Trophoblast cell (in vitro differentiated cells and primary cell): ENCODE results near the gene ZNF570.

ENCODE experiments used
- DNase-seq, 2 donors: peaks; one replicate each; pipeline ENCODE4 v3.0.0-alpha.2; 2016
- H2AFZ ChIP-seq: 2 replicates; pipeline ENCODE4 v1.6.1; 2013; ENCODE audit warnings: low read length, moderate library complexity, mild to moderate bottlenecking; ENCODE audit not compliant: insufficient read depth, poor library complexity
- H2AK5ac ChIP-seq: 2 replicates; pipeline ENCODE4 v1.6.1; 2013; ENCODE audit warnings: mild to moderate bottlenecking, low read length
- H2BK120ac ChIP-seq: 2 replicates; pipeline ENCODE4 v1.6.1; 2013; ENCODE audit warnings: low read length, mild to moderate bottlenecking, moderate library complexity; ENCODE audit not compliant: insufficient read depth, poor library complexity
- H2BK12ac ChIP-seq: 2 replicates; pipeline ENCODE4 v1.6.1; 2013; ENCODE audit warnings: mild to moderate bottlenecking, low read length, moderate library complexity
- H2BK5ac ChIP-seq: 2 replicates; pipeline ENCODE4 v1.6.1; 2013; ENCODE audit warnings: low read length, low read depth, moderate library complexity, mild to moderate bottlenecking; ENCODE audit not compliant: poor library complexity
- H3K14ac ChIP-seq: 2 replicates; pipeline ENCODE4 v1.6.1; 2013; ENCODE audit warnings: mild to moderate bottlenecking, low read length
- H3K18ac ChIP-seq: 2 replicates; pipeline ENCODE4 v1.6.1; 2013; ENCODE audit warnings: mild to moderate bottlenecking, low read length
- H3K23ac ChIP-seq: 2 replicates; pipeline ENCODE4 v1.6.1; 2013; ENCODE audit warnings: low read length
- H3K27ac ChIP-seq: 2 replicates; pipeline ENCODE4 v1.5.1; 2013; ENCODE audit warnings: low read depth, mild to moderate bottlenecking, inconsistent platforms, low read length, moderate library complexity
- H3K27me3 ChIP-seq: 2 replicates; pipeline ENCODE4 v1.6.1; 2013; ENCODE audit warnings: inconsistent platforms, mild to moderate bottlenecking, low read length, moderate library complexity; ENCODE audit not compliant: insufficient read depth
- H3K36me3 ChIP-seq, 2 experiments: 1 replicate in 1 of 2; 2 replicates in 1 of 2; pipeline ENCODE4 v1.6.1; 2013; ENCODE audit warnings: low read length in 2 of 2, mild to moderate bottlenecking in 2 of 2, moderate library complexity in 1 of 2; ENCODE audit not compliant: insufficient read depth in 2 of 2, control insufficient read depth in 1 of 2
- H3K4ac ChIP-seq: 2 replicates; pipeline ENCODE4 v1.6.1; 2013; ENCODE audit warnings: low read depth, mild to moderate bottlenecking, low read length, moderate library complexity
- H3K4me1 ChIP-seq, 2 experiments: 1 replicate in 1 of 2; 2 replicates in 1 of 2; pipeline ENCODE4 v1.6.1; 2013; ENCODE audit warnings: low read length in 2 of 2, mild to moderate bottlenecking in 2 of 2, moderate library complexity in 1 of 2; ENCODE audit not compliant: insufficient read depth in 2 of 2, control insufficient read depth in 1 of 2
- H3K4me2 ChIP-seq: 2 replicates; pipeline ENCODE4 v1.6.1; 2013; ENCODE audit warnings: inconsistent platforms, mild to moderate bottlenecking, low read length, moderate library complexity
- H3K4me3 ChIP-seq: 2 replicates; pipeline ENCODE4 v1.5.1; 2013; ENCODE audit warnings: mild to moderate bottlenecking, low read depth, low read length, inconsistent platforms
- H3K79me1 ChIP-seq: one replicate; pipeline ENCODE4 v1.6.1; 2013; ENCODE audit warnings: low read length
- H3K79me2 ChIP-seq: 2 replicates; pipeline ENCODE4 v1.6.1; 2013; ENCODE audit warnings: low read length, mild to moderate bottlenecking; ENCODE audit not compliant: control insufficient read depth, insufficient read depth, poor library complexity
- H3K9ac ChIP-seq: 2 replicates; pipeline ENCODE4 v1.6.1; 2013; ENCODE audit warnings: mild to moderate bottlenecking, low read length
- H3K9me3 ChIP-seq: 2 replicates; pipeline ENCODE4 v1.6.1; 2013; ENCODE audit warnings: low read depth, mild to moderate bottlenecking, control low read depth, inconsistent platforms, low read length; ENCODE audit not compliant: insufficient read depth
- H4K12ac ChIP-seq: 2 replicates; pipeline ENCODE4 v1.6.1; 2013; ENCODE audit warnings: low read depth, mild to moderate bottlenecking, low read length, moderate library complexity
- H4K8ac ChIP-seq: 2 replicates; pipeline ENCODE4 v1.6.1; 2013; ENCODE audit warnings: low read depth, mild to moderate bottlenecking, low read length, moderate library complexity
- H4K91ac ChIP-seq: one replicate; pipeline ENCODE4 v1.6.1; 2013; ENCODE audit warnings: low read depth, mild to moderate bottlenecking, low read length, moderate library complexity
- WGBS: extraction: QIAGEN DNeasy Blood & Tissue Kit; methylation state at CpG from one replicate; pipeline ENCODE4 v1.1.7; 2013; ENCODE audit warnings: missing lambda C conversion rate; ENCODE audit not compliant: insufficient read length, insufficient coverage; ENCODE audit errors: extremely low coverage; 5-methylcytosine and 5-hydroxymethylcytosine counted together

Gene ZNF570

DNA sequence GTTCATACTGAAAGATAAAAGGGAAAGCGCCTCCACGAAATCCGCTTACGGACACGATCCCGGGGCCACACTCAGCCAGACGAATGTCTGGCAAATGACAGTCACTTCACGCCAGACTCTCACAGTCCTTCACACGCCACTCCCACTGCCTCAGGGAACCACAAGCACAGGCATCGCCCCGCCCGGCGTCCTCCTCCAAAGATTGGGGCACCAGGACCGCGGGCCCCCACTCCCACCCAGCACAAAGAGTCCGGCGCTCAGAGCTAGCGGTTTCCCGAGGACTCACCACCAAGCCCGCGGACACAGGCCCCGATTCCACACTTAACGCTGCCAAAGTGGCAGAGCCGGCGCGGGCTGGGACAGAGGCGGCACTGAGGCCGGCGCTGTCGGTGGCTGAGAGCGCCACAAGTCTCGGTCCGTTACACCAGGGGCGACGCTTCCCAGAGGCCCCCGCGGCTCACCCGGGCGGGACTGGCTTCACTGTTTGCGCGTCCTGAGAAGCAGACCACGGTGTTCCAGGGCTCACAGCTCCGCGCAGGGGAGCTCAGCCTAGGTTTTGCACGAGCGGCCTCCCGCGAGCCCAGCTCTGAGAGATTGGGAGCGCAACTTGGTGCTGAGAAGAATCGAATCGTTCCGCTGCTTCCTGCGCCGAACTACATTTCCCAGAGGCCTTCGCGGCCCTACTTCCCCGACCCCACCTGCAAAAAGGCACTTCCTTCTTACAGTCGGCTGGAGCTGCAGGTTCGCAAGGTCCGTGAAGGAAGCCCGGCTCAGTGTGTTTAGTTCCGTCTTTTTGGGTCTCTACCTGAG lies 2.2 kb upstream of the ZNF570 start, which contains the start of gene ZNF569:
ZNF569 (minus strand) TSS at position 647 of the 810 bp plus-strand sequence. CDS start 22,523 bp downstream, outside the sequence.
- Histone ChIP-seq H3K14ac (peak within 1 kb of the TSS; percentile 67), H2AK5ac (no peak within 1 kb of the TSS), H3K36me3 (peaks cover 2 to 9% of the 10 kb centered on the region in 2 experiments), H4K8ac (peak within 1 kb of the TSS; percentile 95), H3K9me3 (no peaks in the 10 kb centered on the region), H3K27ac (peak within 1 kb of the TSS; percentile 82), H3K4me2 (peak within 1 kb of the TSS; percentile 79), H3K9ac (peak within 1 kb of the TSS; percentile 73), H2BK120ac (peak within 1 kb of the TSS; percentile 75), H4K12ac (peak within 1 kb of the TSS; percentile 82), H3K79me2 (peaks cover 11% of the 10 kb centered on the region), H3K4me1 (peaks cover 0 to 6% of the 10 kb centered on the region in 2 experiments), H4K91ac (peak within 1 kb of the TSS; percentile 75), H3K23ac (no peak within 1 kb of the TSS), H3K79me1 (peaks cover 13% of the 10 kb centered on the region), H2BK5ac (peak within 1 kb of the TSS; percentile 71), H3K18ac (peak within 1 kb of the TSS; percentile 62), H3K4ac (peak within 1 kb of the TSS; percentile 51), H3K4me3 (peak within 1 kb of the TSS; percentile 83), H2BK12ac (no peak within 1 kb of the TSS), H2AFZ (peak within 1 kb of the TSS; percentile 97), H3K27me3 (no peaks in the 10 kb centered on the region)
- peak; percentile 92 to 94 for DNase-seq
- no CpG with 5 or more reads among the region's 62 CpGs for WGBS

GRCh38 chr19:37467608-37468090 lies 1.5 kb upstream of the ZNF570 start:
- Histone ChIP-seq H4K8ac (peak overlapping the region; percentile 90), H3K4me3 (peak overlapping the region; percentile 10), H3K18ac (no peak overlapping the region), H3K14ac (peak overlapping the region; percentile 47), H3K4ac (peak overlapping the region; percentile 25), H3K9ac (peak overlapping the region; percentile 9), H3K27me3 (no peaks in the 10 kb centered on the region), H3K79me1 (peaks cover 13% of the 10 kb centered on the region), H3K9me3 (no peaks in the 10 kb centered on the region), H3K4me2 (peak overlapping the region; percentile 79), H3K23ac (no peak overlapping the region), H4K12ac (peak overlapping the region; percentile 78), H2BK5ac (no peak overlapping the region), H4K91ac (no peak overlapping the region), H2AFZ (peak overlapping the region; percentile 73), H3K79me2 (peaks cover 11% of the 10 kb centered on the region), H3K27ac (no peak overlapping the region), H2BK12ac (no peak overlapping the region), H2BK120ac (no peak overlapping the region), H2AK5ac (no peak overlapping the region), H3K36me3 (peaks cover 2 to 9% of the 10 kb centered on the region in 2 experiments), H3K4me1 (peaks cover 0 to 6% of the 10 kb centered on the region in 2 experiments)
- no peak for DNase-seq
- WGBS, result no CpG with 5 or more reads among the region's 18 CpGs

DNA sequence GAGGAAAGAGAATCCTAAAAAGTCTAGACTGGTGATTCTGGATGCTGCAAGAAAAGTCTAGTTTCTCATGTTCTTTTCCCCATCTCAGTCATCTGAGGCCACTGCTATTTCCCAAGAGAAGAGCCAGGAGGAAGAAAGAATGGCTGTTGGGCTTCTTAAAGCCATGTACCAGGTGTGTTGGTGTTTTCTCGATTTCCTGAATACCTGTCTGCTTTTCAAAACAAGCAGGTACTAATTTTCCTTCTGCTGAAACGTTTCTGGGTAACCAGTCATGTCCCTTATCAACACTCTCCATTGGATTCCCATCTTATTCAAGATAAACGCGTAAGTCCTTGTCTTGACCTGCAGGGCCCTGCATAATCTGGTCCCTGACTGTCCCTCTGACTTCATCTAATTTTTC lies 1.1 kb downstream of the ZNF570 start:
- Histone ChIP-seq H4K12ac (no peak overlapping the region), H3K79me1 (peaks cover 13% of the 10 kb centered on the region)

DNA sequence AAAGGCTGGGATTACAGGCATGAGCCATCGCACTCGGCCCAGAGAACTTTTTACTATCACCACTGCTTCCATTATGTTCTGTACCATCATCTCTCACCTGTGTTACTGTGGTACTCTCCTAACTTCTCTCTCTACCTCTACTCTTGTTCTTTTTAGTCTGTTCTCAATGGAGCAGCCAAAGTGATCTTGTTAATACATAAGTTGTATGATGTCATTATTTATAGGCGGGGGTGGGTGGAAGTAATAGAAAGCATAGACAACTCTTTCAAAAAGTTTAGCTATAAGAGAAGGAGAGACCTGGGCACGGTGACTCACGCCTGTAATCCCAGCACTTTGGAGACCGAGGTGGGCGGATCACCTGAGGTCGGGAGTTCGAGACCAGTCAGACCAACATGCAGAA lies 3.0 kb downstream of the ZNF570 start:
- Histone ChIP-seq H2AFZ (no peak overlapping the region), H3K9ac (no peak overlapping the region), H3K79me2 (peaks cover 7% of the 10 kb centered on the region), H3K27ac (no peak overlapping the region), H3K27me3 (no peaks in the 10 kb centered on the region), H3K4me2 (no peak overlapping the region), H3K4me3 (no peak overlapping the region), H3K79me1 (peaks cover 6% of the 10 kb centered on the region), H3K18ac (no peak overlapping the region), H2BK120ac (no peak overlapping the region), H2BK12ac (no peak overlapping the region), H2BK5ac (no peak overlapping the region), H3K23ac (no peak overlapping the region), H3K4me1 (peaks cover 0 to 6% of the 10 kb centered on the region in 2 experiments), H3K36me3 (peaks cover 9 to 13% of the 10 kb centered on the region in 2 experiments), H4K8ac (no peak overlapping the region), H4K91ac (no peak overlapping the region), H3K14ac (no peak overlapping the region), H3K4ac (no peak overlapping the region), H2AK5ac (no peak overlapping the region), H4K12ac (no peak overlapping the region), H3K9me3 (peaks cover 3% of the 10 kb centered on the region)
- DNase-seq, result no peak
- WGBS, result no CpG with 5 or more reads among the region's 9 CpGs

More for the DNA sequence above, 1.1 kb downstream of the ZNF570 start:
- H3K18ac ChIP-seq, result no peak overlapping the region
- peaks cover 11% of the 10 kb centered on the region for H3K79me2 ChIP-seq
- no peak overlapping the region for H3K9ac ChIP-seq
- H2BK5ac ChIP-seq, result no peak overlapping the region
- no peaks in the 10 kb centered on the region for H3K9me3 ChIP-seq
- no peak overlapping the region for H3K4me3 ChIP-seq
- no peak overlapping the region for H4K8ac ChIP-seq
- H2BK12ac ChIP-seq, result no peak overlapping the region
- H3K4me2 ChIP-seq, result peak overlapping the region; percentile 77
- no peak overlapping the region for H3K14ac ChIP-seq
- peak; percentile 67 to 72 for DNase-seq
- H2BK120ac ChIP-seq, result no peak overlapping the region
- H3K4ac ChIP-seq, result no peak overlapping the region
- H2AK5ac ChIP-seq, result no peak overlapping the region
- no CpG with 5 or more reads among the region's 4 CpGs for WGBS
- H3K27me3 ChIP-seq, result no peaks in the 10 kb centered on the region
- peaks cover 3 to 5% of the 10 kb centered on the region in 2 experiments for H3K36me3 ChIP-seq
- no peak overlapping the region for H2AFZ ChIP-seq
- no peak overlapping the region for H4K91ac ChIP-seq
- H3K27ac ChIP-seq, result no peak overlapping the region
- H3K4me1 ChIP-seq, result peaks cover 0 to 6% of the 10 kb centered on the region in 2 experiments
- H3K23ac ChIP-seq, result no peak overlapping the region
